Measurements from ENCODE around the gene RSF1.

Gene RSF1

GRCh38 chr11:77747381-77747969, 73.0 kb downstream of the RSF1 start:
- FAIRE-seq: peak; percentile 66

- FAIRE-seq: no peak
Measured at GRCh38 chr11:77736473-77736872, 84.0 kb downstream of the RSF1 start.

- no peak for FAIRE-seq
Measured at GRCh38 chr11:77734890-77735289, 85.6 kb downstream of the RSF1 start.

GRCh38 chr11:77732143-77732542, 88.4 kb downstream of the RSF1 start:
- no peak for FAIRE-seq

GRCh38 chr11:77730789-77731188, 89.7 kb downstream of the RSF1 start:
- FAIRE-seq: no peak

GRCh38 chr11:77729063-77729462, 91.5 kb downstream of the RSF1 start:
- FAIRE-seq: no peak

GRCh38 chr11:77728203-77728786, 92.2 kb downstream of the RSF1 start:
- FAIRE-seq: no peak

GRCh38 chr11:77726524-77726923, 94.0 kb downstream of the RSF1 start:
- no peak for FAIRE-seq

GRCh38 chr11:77725433-77725832, 95.1 kb downstream of the RSF1 start:
- no peak for FAIRE-seq

GRCh38 chr11:77724636-77725035, 95.9 kb downstream of the RSF1 start:
- FAIRE-seq: no peak

- FAIRE-seq: no peak
Measured at GRCh38 chr11:77723024-77723423, 97.5 kb downstream of the RSF1 start.

- no peak for FAIRE-seq
Measured at GRCh38 chr11:77710358-77710757, 110.2 kb downstream of the RSF1 start.

GRCh38 chr11:77705876-77706579, 114.5 kb downstream of the RSF1 start:
- FAIRE-seq: no peak

GRCh38 chr11:77705195-77705875, 115.2 kb downstream of the RSF1 start:
- no peak for FAIRE-seq

- FAIRE-seq: no peak
Measured at GRCh38 chr11:77704029-77704428, 116.5 kb downstream of the RSF1 start.

GRCh38 chr11:77699425-77699824, 121.1 kb downstream of the RSF1 start:
- FAIRE-seq: no peak

GRCh38 chr11:77698896-77699295, 121.6 kb downstream of the RSF1 start:
- peak; percentile 36 for FAIRE-seq

- FAIRE-seq: no peak
Measured at GRCh38 chr11:77697865-77698264, 122.7 kb downstream of the RSF1 start.

GRCh38 chr11:77695417-77695816, 125.1 kb downstream of the RSF1 start:
- peak; percentile 13 for FAIRE-seq

GRCh38 chr11:77690649-77691048, 129.9 kb downstream of the RSF1 start:
- no peak for FAIRE-seq

GRCh38 chr11:77687088-77687487, 133.4 kb downstream of the RSF1 start:
- no peak for FAIRE-seq

- FAIRE-seq: no peak
Measured at GRCh38 chr11:77677138-77677537, 143.4 kb downstream of the RSF1 start.

- FAIRE-seq: no peak
Measured at GRCh38 chr11:77672264-77672663, 148.3 kb downstream of the RSF1 start.

All from islet of Langerhans (tissue), 1 donor.